Measurements from ENCODE around the gene SPTBN5.

DNA sequence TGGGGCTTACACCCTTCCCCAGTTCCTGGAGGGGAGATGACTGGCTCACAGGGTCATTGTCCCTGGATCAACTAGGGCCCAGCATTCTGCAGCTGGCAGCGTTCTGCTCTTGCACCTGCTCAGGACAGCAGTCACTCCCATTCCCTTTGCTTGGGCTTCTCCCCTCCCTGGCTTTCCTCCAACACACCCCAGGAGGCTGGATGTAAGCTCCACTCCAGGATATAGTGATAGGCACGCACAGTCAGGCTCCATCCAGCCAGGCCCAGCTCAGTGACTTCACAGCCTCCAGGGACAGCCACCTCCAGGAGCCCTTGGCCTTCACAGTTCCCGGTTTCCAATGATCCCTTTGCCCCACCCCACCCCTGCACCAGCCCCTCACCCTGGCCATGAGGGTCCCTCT is 1.9 kb downstream of the SPTBN5 start:
- TF ChIP-seq, protein P1, sequence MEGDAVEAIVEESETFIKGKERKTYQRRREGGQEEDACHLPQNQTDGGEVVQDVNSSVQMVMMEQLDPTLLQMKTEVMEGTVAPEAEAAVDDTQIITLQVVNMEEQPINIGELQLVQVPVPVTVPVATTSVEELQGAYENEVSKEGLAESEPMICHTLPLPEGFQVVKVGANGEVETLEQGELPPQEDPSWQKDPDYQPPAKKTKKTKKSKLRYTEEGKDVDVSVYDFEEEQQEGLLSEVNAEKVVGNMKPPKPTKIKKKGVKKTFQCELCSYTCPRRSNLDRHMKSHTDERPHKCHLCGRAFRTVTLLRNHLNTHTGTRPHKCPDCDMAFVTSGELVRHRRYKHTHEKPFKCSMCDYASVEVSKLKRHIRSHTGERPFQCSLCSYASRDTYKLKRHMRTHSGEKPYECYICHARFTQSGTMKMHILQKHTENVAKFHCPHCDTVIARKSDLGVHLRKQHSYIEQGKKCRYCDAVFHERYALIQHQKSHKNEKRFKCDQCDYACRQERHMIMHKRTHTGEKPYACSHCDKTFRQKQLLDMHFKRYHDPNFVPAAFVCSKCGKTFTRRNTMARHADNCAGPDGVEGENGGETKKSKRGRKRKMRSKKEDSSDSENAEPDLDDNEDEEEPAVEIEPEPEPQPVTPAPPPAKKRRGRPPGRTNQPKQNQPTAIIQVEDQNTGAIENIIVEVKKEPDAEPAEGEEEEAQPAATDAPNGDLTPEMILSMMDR (conservative IDR thresholded peaks at IDR 0.05 in 1 of 2, IDR thresholded peaks at IDR 0.05 in 1 of 2; ENCODE audit: extremely low read depth in 1 of 2, insufficient read depth in 1 of 2, low read depth in 1 of 2, low read length in 2 of 2), result no peak
- TF ChIP-seq EZH2 (IDR thresholded peaks at IDR 0.05; ENCODE audit: borderline replicate concordance, low read length), result no peak
